Upper lobe of right lung (tissue), 1 donor: Measurements from ENCODE around the gene C9orf85. TPM values are rescaled to one million over a fixed set of nuclear protein-coding genes. Genes with fewer than 3 reads are reported as not detected.
A peak's percentile ranks its signal among the peaks of the same experiment; 100 is the strongest.

Experiments
- ATAC-seq: fragments of 200-7000 bp; cut with Tn5 transposase; one replicate; pipeline ENCODE4 v1.9.1; 2020; ENCODE audit warnings: mild to moderate bottlenecking, moderate library complexity
- DNase-seq: peaks from one replicate; pipeline ENCODE4 v3.0.0-alpha.2; 2020
- H3K27ac ChIP-seq: fragments of 200-600 bp; one replicate; pipeline ENCODE4 v1.8.0; 2022
- H3K27me3 ChIP-seq: fragments of 200-600 bp; one replicate; pipeline ENCODE4 v1.8.0; 2022; ENCODE audit warnings: mild to moderate bottlenecking
- H3K36me3 ChIP-seq: fragments of 200-600 bp; one replicate; pipeline ENCODE4 v1.8.0; 2022
- H3K4me1 ChIP-seq: fragments of 200-600 bp; one replicate; pipeline ENCODE4 v1.8.0; 2022
- H3K4me3 ChIP-seq: fragments of 200-600 bp; one replicate; pipeline ENCODE4 v1.8.0; 2022; ENCODE audit warnings: mild to moderate bottlenecking
- H3K9me3 ChIP-seq: fragments of 200-600 bp; one replicate; pipeline ENCODE4 v1.8.0; 2022
- intact Hi-C: fragments of 100-400 bp; cut with DNase I; formaldehyde crosslinking; loops from one replicate; pipeline ENCODE4 v1.11.0; 2022
- total RNA-seq: library from RNA; stranded (reverse); fragmentation: NEBNext Ultra II Directional; extraction: Animal tissue kit (Norgen Biotek cat#: 25700); gene quantifications from one replicate; pipeline ENCODE4 v1.2.1, GENCODE V29; 2021
- TF ChIP-seq, protein P1 (sequence below): fragments of 200-600 bp; IDR thresholded peaks from one replicate; pipeline ENCODE4 v1.8.0; 2022; ENCODE audit warnings: antibody characterized with exemption
- donor health status: DM: no; HTN: yes; CAD: no; lungs with severe emphysema.

Gene C9orf85
- total RNA-seq, 1 donor from 2014 or later: 10.0 TPM

DNA sequence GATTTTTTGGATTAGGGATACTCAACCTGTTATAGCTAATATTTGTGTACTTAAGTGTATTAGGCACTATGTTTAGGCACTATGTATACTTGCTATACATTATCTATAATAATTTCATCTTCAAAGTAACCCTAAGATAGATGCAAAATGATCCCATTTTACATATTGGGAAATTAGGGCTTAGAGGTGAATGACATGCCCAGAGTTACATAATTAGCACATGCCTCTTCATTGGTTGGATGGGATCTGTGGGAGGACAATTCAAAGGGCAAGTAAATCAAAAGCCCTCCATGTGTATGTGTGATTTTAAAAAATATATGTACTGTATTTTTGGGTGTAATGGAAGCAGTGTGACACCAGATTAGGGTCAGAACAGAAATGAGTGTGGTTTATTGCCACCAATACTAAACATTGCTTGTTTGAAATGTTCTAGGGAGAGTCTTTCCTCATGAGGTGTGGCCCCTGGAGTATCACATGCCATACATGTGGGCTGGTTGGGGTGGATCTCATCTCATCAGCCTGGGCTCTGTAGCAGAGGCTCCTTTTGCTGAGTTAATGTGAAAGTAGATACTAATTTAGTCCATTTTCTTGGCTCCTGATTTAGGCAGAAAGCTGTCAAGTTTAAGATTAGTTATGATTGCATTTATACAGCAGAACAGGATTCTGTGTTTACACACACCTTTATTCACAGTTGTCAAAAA lies 5.5 kb downstream of the C9orf85 start:
- intact Hi-C loops: no loop called here
- Histone ChIP-seq H3K4me3 (no peak overlapping the region), H3K27ac (no peak overlapping the region), H3K27me3 (no peaks in the 10 kb centered on the region), H3K9me3 (no peaks in the 10 kb centered on the region), H3K36me3 (no peaks in the 10 kb centered on the region), H3K4me1 (peaks cover 15% of the 10 kb centered on the region)
- DNase-seq: no peak
- TF ChIP-seq, protein P1, sequence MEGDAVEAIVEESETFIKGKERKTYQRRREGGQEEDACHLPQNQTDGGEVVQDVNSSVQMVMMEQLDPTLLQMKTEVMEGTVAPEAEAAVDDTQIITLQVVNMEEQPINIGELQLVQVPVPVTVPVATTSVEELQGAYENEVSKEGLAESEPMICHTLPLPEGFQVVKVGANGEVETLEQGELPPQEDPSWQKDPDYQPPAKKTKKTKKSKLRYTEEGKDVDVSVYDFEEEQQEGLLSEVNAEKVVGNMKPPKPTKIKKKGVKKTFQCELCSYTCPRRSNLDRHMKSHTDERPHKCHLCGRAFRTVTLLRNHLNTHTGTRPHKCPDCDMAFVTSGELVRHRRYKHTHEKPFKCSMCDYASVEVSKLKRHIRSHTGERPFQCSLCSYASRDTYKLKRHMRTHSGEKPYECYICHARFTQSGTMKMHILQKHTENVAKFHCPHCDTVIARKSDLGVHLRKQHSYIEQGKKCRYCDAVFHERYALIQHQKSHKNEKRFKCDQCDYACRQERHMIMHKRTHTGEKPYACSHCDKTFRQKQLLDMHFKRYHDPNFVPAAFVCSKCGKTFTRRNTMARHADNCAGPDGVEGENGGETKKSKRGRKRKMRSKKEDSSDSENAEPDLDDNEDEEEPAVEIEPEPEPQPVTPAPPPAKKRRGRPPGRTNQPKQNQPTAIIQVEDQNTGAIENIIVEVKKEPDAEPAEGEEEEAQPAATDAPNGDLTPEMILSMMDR: no peak
- ATAC-seq: peak; percentile 67

DNA sequence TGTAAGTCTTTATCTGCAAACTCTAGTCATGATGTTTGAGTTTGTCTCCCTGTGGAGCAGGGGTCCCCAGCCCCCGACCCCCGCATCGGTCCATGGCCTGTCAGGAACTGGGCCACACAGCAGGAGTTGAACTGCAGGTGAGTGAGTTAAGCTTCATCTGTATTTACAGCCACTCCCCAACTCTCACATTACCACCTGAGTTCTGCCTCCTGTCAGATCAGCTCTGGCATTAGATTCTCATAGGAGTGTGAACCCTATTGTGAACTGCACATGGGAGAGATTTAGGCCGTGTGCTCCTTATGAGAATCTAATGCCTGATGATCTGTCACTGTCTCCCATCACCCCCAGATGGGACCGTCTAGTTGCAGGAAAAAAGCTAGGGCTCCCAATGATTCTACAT lies 7.0 kb downstream of the C9orf85 start:
- H3K9me3 ChIP-seq: no peaks in the 10 kb centered on the region
- peaks cover under 1% of the 10 kb centered on the region for H3K4me1 ChIP-seq
- no peak overlapping the region for H3K4me3 ChIP-seq
- H3K27ac ChIP-seq: no peak overlapping the region
- H3K27me3 ChIP-seq: no peaks in the 10 kb centered on the region
- ATAC-seq (no peak), DNase-seq (no peak)
- intact Hi-C loops: no loop called here
- H3K36me3 ChIP-seq: no peaks in the 10 kb centered on the region
- TF ChIP-seq, protein P1: no peak

DNA sequence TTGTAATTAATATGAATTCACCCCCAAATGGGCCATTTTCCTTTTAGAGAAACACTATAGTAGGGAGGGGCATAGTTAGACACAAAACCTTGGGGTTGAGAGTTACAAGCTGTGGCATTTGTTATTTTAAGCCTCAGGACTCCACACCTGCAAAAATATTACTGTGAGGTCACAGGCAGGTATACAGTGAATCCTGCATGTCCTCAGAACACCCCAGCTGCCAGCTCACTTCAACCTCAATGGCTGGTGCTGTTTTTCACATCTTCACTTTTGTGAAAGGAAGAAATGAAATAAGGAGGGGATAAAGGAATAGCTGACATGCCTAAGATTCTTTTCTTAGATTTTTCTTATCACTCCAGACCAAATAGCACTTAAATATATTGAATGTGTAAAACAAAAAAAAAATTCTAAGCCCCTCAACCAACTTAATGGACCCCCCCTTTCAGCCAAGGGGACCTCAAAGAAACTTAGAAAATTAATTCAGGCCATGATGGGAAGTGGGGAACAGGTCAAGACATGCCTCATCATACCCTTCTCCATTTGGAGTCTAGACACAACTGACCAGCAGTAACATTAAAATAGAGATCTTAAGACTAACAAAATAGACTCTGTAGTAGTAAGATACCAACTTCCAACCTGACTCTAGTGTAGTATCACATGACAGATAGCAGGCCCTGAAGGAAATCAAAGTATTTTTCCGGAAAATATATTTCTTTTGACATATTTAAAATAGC lies 9.2 kb downstream of the C9orf85 start:
- H3K27me3 ChIP-seq: no peaks in the 10 kb centered on the region

DNA sequence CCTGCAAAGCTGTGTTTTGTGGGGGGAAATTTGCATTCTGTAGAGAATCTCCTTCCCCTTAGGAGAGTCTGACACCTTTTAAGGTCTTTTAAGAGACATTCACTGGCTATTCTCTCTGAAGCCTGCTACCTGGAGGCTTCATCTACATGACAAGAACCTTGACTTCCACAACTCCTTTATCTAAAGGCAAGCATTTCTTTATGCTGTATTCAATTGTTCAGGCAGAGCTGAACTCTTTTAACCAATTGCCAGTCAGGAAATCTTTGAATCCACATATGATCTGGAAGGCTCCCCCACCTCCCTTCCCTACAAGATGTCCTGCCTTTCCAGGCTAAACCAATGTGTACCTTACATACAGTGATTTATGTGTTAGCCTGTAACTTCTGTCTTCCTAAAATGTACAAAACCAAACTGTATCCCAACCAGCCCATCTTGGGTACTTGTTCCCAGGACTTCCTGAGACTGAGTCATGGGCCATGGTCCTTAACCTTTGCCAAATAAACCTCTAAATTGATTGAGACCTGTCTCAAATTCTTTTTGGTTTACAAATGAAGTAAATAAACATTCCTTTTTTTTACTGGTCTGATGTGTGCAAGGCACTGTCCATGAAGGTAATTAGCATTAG lies 9.9 kb downstream of the C9orf85 start:
- no peaks in the 10 kb centered on the region for H3K4me1 ChIP-seq
- TF ChIP-seq, protein P1: no peak
- H3K4me3 ChIP-seq: no peak overlapping the region
- no peak for ATAC-seq
- no peaks in the 10 kb centered on the region for H3K9me3 ChIP-seq
- H3K36me3 ChIP-seq: no peaks in the 10 kb centered on the region
- DNase-seq: no peak
- intact Hi-C loops: no loop called here
- H3K27ac ChIP-seq: no peak overlapping the region
- no peaks in the 10 kb centered on the region for H3K27me3 ChIP-seq

More for the DNA sequence above, 9.2 kb downstream of the C9orf85 start:
- no peak for DNase-seq
- no peak overlapping the region for H3K27ac ChIP-seq
- TF ChIP-seq, protein P1: no peak
- H3K4me1 ChIP-seq: no peaks in the 10 kb centered on the region
- H3K9me3 ChIP-seq: no peaks in the 10 kb centered on the region
- no peak for ATAC-seq
- H3K36me3 ChIP-seq: no peaks in the 10 kb centered on the region
- intact Hi-C loops: no loop called here
- H3K4me3 ChIP-seq: no peak overlapping the region

DNA sequence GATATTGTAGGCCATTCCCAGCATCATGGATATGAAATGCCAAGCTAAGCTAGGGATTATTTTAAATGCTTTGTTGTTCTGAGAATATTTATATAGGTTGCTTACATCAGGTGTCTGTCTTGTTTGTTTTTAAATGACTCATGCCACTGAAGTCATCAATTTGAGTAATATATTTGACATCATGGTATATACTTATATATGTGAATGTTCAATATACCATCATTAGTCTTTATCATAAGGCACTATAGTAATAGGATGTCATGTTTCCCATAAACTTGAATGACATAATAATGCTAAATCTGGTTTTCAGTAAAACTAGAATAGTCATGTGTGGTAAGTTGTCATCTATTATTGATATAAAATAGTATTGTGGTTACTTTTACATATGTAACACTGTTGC lies 13.1 kb downstream of the C9orf85 start:
- ATAC-seq (no peak), DNase-seq (no peak)
- H3K27me3 ChIP-seq: no peaks in the 10 kb centered on the region
- no peak overlapping the region for H3K4me3 ChIP-seq
- intact Hi-C loops: no loop called here
- no peak overlapping the region for H3K27ac ChIP-seq
- no peaks in the 10 kb centered on the region for H3K4me1 ChIP-seq
- no peaks in the 10 kb centered on the region for H3K9me3 ChIP-seq
- TF ChIP-seq, protein P1: no peak
- no peaks in the 10 kb centered on the region for H3K36me3 ChIP-seq
